ENCODE data around the gene C3orf22. TPM values are rescaled to one million over a fixed set of nuclear protein-coding genes. Genes with fewer than 3 reads are reported as not detected.
A peak's percentile ranks its signal among the peaks of the same experiment; 100 is the strongest.

Gene C3orf22
- total RNA-seq, 2 experiments from 2014 or later: not detected

DNA sequence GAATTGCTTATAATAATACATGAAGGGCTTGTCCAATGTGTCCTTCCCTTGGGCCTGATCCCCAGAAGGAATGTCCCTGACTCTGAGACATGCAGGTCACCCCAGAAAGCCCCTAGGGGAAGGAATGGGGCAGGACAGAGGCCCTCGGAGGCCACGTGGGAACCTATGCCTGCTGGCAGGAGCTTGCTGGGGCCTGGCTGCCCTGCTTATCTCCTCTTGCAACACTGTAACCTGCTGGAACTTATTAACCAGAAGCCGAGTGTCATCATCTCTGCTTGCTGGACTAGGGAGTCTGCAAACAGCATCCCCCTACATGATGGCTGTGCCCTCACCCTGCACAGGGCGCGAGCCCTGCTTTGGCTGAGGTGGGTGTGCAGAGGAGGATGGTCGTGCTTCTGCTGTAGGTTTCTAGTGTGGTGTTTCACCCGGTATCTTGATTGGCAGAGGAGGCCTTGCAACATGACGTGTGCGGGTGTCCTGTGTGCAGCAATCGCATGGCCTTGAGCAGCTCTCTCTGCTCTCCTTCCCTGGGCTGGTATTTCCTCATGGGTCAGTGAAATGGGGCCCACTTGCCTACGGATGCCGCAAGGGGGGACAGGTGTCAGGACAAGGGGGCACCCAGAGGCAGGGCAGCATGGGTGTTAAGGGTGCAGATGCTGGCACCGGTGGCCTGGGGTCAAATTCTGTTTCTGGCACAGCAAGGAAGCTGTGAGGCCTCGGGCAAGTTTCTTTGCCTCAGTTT, 29.8 kb downstream of the C3orf22 start:
- intact Hi-C loops (cut with DNase I, micrococcal nuclease): loop anchor here in 1 of 2 experiments (10.0 kb wide), 1 partner anchor 1016 kb away; no protein-coding TSS in a partner anchor
- H3K9me3 Mint-ChIP-seq (ENCODE audit: low read depth): no peaks in the 10 kb centered on the region
- DNase-seq: no peak
- ChIA-PET CTCF (no interaction called here), POLR2A (no interaction called here)
- no peaks in the 10 kb centered on the region for H3K36me3 Mint-ChIP-seq (ENCODE audit: low read depth)
- H3K4me3 Mint-ChIP-seq: no peak overlapping the region
- no peaks in the 10 kb centered on the region for H3K4me1 Mint-ChIP-seq
- no peaks in the 10 kb centered on the region for H3K27me3 Mint-ChIP-seq
- H3K27ac Mint-ChIP-seq: no peak overlapping the region
- no peak for ATAC-seq

DNA sequence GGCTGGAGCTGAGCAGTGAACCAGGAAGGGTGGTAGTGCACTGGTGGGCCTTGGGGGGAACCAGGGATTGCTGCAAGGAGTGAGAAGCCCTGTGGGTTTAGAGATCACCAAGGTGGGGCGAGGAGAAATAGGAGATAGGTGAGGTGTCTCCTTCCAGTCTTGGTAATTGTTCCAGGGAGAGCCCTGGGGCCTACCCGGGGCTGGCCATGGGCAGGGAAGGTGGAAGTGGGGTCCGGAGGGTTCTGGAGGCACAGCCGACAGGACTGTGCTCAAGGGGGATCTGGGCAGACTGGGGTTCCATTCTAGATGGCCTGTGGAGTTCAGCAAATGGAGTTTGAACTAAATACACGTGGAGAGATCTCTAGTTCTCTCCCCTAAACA, 30.3 kb downstream of the C3orf22 start:
- Mint-ChIP-seq H3K27ac (no peak overlapping the region), H3K27me3 (peaks cover 1% of the 10 kb centered on the region), H3K4me1 (no peaks in the 10 kb centered on the region), H3K9me3 (ENCODE audit: low read depth) (no peaks in the 10 kb centered on the region), H3K4me3 (no peak overlapping the region), H3K36me3 (ENCODE audit: low read depth) (no peaks in the 10 kb centered on the region)
- no peak for ATAC-seq
- ChIA-PET CTCF (no interaction called here), POLR2A (no interaction called here)
- DNase-seq: no peak
- intact Hi-C loops (cut with DNase I, micrococcal nuclease): loop anchor here in 1 of 2 experiments (10.0 kb wide), 1 partner anchor 1016 kb away; no protein-coding TSS in a partner anchor

DNA sequence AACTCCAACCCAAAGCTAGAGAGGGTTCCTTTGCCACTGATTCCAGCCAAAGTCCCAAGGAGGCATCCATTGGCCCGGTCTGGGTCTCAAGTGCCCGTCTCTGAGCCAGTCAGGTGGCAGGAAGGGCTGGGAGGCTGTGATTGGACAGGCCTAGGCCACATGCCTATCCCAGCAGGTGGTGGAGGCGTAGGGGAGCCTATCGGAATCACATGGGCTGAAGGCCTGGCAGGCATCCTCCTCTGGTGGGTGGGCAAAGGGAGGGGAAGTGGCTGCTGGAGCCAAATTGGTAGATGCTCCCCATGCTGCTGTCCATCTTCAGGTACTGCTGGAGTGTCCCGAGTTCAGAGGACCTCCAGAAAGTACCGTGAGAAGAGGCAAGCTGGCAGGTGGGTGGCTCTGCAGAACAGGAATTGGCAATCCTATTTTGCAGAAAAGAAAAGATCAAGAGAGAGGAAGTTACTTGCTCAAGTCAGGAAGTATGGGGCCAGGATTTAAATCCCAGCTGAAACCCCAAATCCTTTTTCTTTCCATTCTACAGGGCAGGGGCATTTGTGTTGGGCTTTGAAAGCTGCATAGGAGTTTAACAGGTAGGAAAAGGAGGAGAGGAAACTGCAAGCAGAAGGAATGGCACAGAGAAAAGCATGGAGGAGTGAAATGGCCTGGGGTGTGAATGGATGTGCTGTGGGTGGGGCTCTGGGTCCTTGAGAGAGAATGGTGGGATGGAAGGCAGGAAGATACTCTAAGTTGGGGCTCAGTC, 31.1 kb downstream of the C3orf22 start:
- intact Hi-C loops (cut with DNase I, micrococcal nuclease): loop anchor here in 1 of 2 experiments (10.0 kb wide), 1 partner anchor 1017 kb away; no protein-coding TSS in a partner anchor
- H3K27ac Mint-ChIP-seq: no peak overlapping the region
- POLR2A ChIA-PET: no interaction called here
- peaks cover 7% of the 10 kb centered on the region for H3K27me3 Mint-ChIP-seq
- no peaks in the 10 kb centered on the region for H3K36me3 Mint-ChIP-seq (ENCODE audit: low read depth)
- no peaks in the 10 kb centered on the region for H3K9me3 Mint-ChIP-seq (ENCODE audit: low read depth)
- ATAC-seq: no peak
- H3K4me3 Mint-ChIP-seq: no peak overlapping the region
- CTCF ChIA-PET: interaction anchor here (0.6 to 1.4 kb wide), 2 partner anchors 27 to 139 kb away, joined by 3 read pairs; no protein-coding TSS in a partner anchor
- DNase-seq: no peak
- no peaks in the 10 kb centered on the region for H3K4me1 Mint-ChIP-seq

DNA sequence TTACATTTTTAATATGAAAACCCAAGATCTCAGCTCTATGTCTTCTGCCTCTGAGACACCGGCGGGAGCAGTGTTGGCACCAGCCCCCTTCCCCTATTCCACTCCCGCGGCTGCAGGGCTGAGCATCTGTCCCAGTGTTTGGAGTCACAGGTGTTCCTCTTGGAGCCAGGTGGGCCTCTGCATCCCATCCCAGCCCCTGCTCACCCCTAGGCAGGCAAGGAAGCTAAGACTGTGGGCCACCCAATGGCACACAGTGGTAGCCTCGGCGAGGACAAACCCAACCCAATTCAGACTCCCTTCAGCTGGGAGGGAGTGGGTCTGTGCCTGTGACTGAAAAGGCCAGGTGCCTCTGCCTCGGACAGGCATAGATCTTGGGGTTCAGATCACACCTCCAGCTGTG, 31.7 kb downstream of the C3orf22 start:
- Mint-ChIP-seq H3K4me1 (no peaks in the 10 kb centered on the region), H3K27ac (no peak overlapping the region), H3K36me3 (ENCODE audit: low read depth) (no peaks in the 10 kb centered on the region), H3K4me3 (no peak overlapping the region), H3K9me3 (ENCODE audit: low read depth) (no peaks in the 10 kb centered on the region), H3K27me3 (peaks cover 7% of the 10 kb centered on the region)
- ATAC-seq (no peak), DNase-seq (no peak)
- ChIA-PET POLR2A (no interaction called here), CTCF (interaction anchor here (0.6 to 1.4 kb wide), 2 partner anchors 28 to 138 kb away, joined by 3 read pairs; no protein-coding TSS in a partner anchor)
- intact Hi-C loops (cut with DNase I, micrococcal nuclease): loop anchor here in 1 of 2 experiments (10.0 kb wide), 1 partner anchor 1018 kb away; no protein-coding TSS in a partner anchor

DNA sequence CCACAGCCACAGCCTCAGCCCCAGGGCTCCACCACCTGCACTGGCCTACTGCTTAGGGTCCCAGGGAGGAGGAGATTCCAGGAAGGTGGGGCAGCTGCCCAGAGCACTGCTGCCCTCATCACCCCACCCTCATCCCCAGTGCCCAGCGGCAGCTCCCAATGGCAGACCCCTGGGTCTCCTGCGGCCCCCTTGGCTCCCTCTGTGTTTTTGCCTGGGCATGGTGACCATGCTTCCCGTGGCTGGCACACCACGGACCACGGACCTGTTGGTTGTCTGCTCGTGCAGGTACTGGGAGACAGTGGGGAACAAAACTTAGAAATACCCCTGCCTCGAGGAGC, 32.1 kb downstream of the C3orf22 start:
- ChIA-PET POLR2A (no interaction called here), CTCF (interaction anchor here (0.6 to 1.4 kb wide), 2 partner anchors 28 to 138 kb away, joined by 3 read pairs; no protein-coding TSS in a partner anchor)
- Mint-ChIP-seq H3K27ac (no peak overlapping the region), H3K9me3 (ENCODE audit: low read depth) (no peaks in the 10 kb centered on the region), H3K4me1 (no peaks in the 10 kb centered on the region), H3K4me3 (no peak overlapping the region), H3K36me3 (ENCODE audit: low read depth) (no peaks in the 10 kb centered on the region), H3K27me3 (peaks cover 7% of the 10 kb centered on the region)
- DNase-seq (no peak), ATAC-seq (no peak)
- intact Hi-C loops (cut with DNase I, micrococcal nuclease): loop anchor here in 1 of 2 experiments (10.0 kb wide), 1 partner anchor 1018 kb away; no protein-coding TSS in a partner anchor

DNA sequence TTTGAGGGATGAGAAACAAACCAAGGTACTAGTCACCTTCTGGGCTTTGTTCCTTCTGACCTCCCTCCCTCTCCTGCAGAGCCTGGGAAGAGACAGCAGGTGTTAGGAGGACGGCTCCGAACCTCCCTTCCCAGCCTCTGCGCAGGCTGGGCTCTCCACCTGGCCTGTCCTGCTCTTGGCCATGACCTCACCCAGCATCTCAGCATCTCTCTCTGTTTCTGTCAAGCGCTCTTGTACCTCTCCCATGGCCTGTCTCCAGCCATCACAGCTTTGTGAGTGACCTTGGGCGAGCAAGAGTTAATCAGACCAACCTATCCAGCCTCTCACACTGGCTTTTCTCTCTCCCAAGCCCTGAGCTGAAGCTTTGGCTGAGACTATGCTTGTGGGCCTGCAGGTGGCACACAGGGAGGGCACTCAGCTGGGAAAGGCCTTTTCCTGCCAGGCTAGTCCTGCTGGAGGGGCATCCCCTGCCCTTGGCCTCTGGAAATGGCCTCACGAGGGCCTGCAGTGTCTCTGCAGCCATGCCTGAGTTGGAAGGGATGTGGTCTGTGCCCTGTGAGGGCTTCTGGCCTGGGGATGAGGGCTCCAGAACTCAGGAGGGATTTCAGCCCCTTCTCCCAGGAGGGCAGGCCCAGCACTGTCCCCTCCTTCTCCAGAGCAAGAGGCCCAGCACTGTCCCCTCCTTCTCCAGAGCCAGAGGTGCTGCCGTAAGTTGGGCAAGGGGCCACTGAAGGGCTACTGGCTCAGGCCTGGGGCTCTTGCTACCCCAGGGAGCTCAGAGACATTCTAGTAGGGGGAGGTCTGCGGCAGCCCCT, 32.7 kb downstream of the C3orf22 start:
- ATAC-seq (no peak), DNase-seq (no peak)
- Mint-ChIP-seq H3K36me3 (ENCODE audit: low read depth) (no peaks in the 10 kb centered on the region), H3K4me1 (no peaks in the 10 kb centered on the region), H3K9me3 (ENCODE audit: low read depth) (no peaks in the 10 kb centered on the region), H3K4me3 (no peak overlapping the region), H3K27ac (no peak overlapping the region), H3K27me3 (peaks cover 7% of the 10 kb centered on the region)
- intact Hi-C loops (cut with DNase I, micrococcal nuclease): loop anchor here in 1 of 2 experiments (10.0 kb wide), 1 partner anchor 1019 kb away; no protein-coding TSS in a partner anchor
- ChIA-PET CTCF (interaction anchor here (1.4 kb wide), 1 partner anchor 29 kb away, joined by 3 read pairs; no protein-coding TSS in a partner anchor), POLR2A (no interaction called here)

DNA sequence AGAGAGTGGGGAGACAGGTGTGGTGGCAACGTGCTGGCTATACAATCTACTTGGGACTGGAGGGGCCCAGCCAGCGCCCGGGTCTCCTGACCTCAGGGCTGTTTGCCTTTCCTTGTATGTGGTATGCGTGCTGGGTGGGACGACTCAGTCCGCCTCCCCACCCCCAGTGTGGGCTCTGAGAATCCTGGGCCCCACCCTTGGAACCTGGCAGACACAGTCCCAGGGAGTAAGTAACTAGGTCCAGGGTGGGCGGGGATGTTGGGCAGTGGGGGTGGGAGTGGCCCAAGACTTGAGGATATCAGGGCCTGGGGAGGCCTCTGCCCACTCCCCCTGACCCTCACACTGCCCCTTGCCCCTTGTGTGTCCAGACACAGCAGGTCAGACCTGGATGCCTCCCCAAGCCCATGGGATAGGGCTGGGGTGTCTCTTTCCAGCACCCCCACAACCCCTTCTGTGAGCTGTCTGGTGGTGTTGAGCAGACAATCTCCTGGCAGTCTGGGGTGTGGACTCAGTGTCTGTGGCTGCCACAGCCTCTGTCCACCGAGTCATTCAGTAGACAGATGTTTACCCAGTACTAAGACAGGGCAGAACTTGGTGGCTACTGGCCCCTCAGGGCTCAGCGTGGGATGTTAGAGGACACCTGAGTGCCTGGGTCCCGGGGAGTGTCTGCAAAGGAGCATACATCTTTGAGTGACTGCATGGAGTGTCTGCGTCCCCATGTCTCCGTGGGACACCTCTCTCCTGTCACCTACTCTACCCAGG, 33.5 kb downstream of the C3orf22 start:
- no peaks in the 10 kb centered on the region for H3K4me1 Mint-ChIP-seq
- no peak overlapping the region for H3K27ac Mint-ChIP-seq
- no peaks in the 10 kb centered on the region for H3K36me3 Mint-ChIP-seq (ENCODE audit: low read depth)
- DNase-seq: no peak
- no peak overlapping the region for H3K4me3 Mint-ChIP-seq
- no peak for ATAC-seq
- POLR2A ChIA-PET: no interaction called here
- CTCF ChIA-PET: interaction anchor here (0.7 kb wide), 1 partner anchor 1044 kb away, joined by 3 read pairs; no protein-coding TSS in a partner anchor
- intact Hi-C loops (cut with DNase I, micrococcal nuclease): loop anchor here in 1 of 2 experiments (10.0 kb wide), 1 partner anchor 1020 kb away; no protein-coding TSS in a partner anchor
- H3K27me3 Mint-ChIP-seq: peaks cover 7% of the 10 kb centered on the region
- H3K9me3 Mint-ChIP-seq (ENCODE audit: low read depth): no peaks in the 10 kb centered on the region

DNA sequence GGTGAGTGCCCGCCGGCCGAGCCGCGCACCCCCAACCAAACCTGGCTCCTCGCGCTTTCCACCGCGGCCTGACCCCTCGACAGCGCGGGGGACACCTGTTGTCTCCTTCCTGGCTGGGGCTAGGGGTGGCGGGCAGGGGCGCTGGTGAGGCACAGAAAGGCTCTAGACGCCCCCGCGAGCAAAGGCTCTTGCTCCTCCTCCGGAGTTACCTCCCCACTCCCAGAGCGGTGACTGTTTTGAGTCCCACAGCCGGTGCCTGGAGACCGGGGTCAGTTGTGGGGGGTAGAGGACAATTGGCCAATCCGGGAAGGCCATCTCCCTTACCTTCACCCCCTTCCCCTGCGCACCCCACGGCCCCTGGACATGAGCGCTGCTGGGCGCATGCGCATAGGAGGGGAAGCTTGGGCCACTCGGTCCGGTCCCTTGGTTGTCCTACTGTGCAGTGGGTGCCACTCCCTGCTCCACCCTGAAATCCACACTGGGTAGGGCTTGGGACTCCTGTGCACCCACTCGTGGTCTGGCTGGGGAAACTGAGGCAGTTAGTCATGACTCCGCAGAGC, 34.2 kb downstream of the C3orf22 start:
- CTCF ChIA-PET: interaction anchor here (0.7 kb wide), 1 partner anchor 1044 kb away, joined by 3 read pairs; no protein-coding TSS in a partner anchor
- no peaks in the 10 kb centered on the region for H3K9me3 Mint-ChIP-seq (ENCODE audit: low read depth)
- H3K27me3 Mint-ChIP-seq: peaks cover 7% of the 10 kb centered on the region
- POLR2A ChIA-PET: no interaction called here
- no peak for ATAC-seq
- DNase-seq: peak; percentile 36
- H3K4me1 Mint-ChIP-seq: no peaks in the 10 kb centered on the region
- no peak overlapping the region for H3K27ac Mint-ChIP-seq
- no peaks in the 10 kb centered on the region for H3K36me3 Mint-ChIP-seq (ENCODE audit: low read depth)
- intact Hi-C loops (cut with DNase I, micrococcal nuclease): loop anchor here in 1 of 2 experiments (5.0 to 10.0 kb wide), 2 partner anchors 933 to 1020 kb away; no protein-coding TSS in a partner anchor
- H3K4me3 Mint-ChIP-seq: no peak overlapping the region

DNA sequence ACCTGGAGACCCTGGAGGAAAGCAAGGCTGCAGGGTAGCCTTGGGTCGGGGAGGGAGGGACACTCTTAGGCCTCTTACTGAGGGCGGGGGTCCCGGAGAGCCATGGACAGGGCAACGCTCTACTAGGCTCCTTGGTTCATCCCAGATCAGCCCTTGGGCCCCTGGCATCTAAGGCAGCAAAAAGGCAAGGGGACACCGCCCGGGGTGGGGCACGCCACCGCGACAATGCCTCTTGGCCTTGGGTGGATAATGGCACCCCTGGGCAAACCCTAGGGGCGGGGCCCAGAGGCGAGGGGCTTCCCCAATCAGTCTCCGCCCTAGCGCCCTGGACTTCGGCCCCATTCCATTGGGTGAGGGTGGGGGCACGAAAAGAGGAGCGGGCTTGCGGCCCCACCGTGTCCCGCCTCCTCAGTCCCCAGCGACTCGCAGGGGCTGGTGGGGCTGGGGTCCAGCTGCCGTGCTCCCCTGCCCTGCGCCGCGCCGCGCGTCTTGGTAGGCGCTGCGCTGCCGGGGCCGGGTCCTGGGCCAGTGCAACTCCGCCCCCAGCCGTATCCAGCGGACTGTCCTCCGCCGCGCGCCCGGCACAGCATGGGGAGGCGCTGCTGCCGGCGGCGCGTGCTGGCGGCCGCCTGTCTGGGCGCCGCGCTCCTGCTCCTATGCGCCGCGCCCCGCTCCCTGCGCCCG, 34.8 kb downstream of the C3orf22 start, which contains the start of gene CHST13:
CHST13 (plus strand) TSS at position 411 of the 684 bp plus-strand sequence; CDS start at position 589, 178 bp downstream.
- peaks cover 7% of the 10 kb centered on the region for H3K27me3 Mint-ChIP-seq
- intact Hi-C loops (cut with DNase I, micrococcal nuclease): loop anchor here in 1 of 2 experiments (5.0 to 10.0 kb wide), 2 partner anchors 933 to 1021 kb away; no protein-coding TSS in a partner anchor

More for the DNA sequence above, 34.8 kb downstream of the C3orf22 start, which contains the start of gene CHST13:
- CTCF ChIA-PET: interaction anchor here (0.7 to 1.8 kb wide), 3 partner anchors 10 to 217 kb away, joined by 7 to 14 read pairs (median 9); no protein-coding TSS in a partner anchor
- peak; percentile 32 for DNase-seq
- Mint-ChIP-seq H3K36me3 (ENCODE audit: low read depth) (no peaks in the 10 kb centered on the region), H3K9me3 (ENCODE audit: low read depth) (no peaks in the 10 kb centered on the region), H3K4me3 (no peak within 1 kb of the TSS), H3K27ac (no peak within 1 kb of the TSS), H3K4me1 (no peaks in the 10 kb centered on the region)
- POLR2A ChIA-PET: no interaction called here
- ATAC-seq: peak; percentile 63
